Measurements from ENCODE around the gene PRSS8. TPM values are rescaled to one million over a fixed set of nuclear protein-coding genes. Genes with fewer than 3 reads are reported as not detected.
"Not testable (repeated sequence)": the region's sequence is repeated elsewhere in the genome, so short reads cannot be mapped to it uniquely, and the experiment has no call there.

Gene PRSS8
- total RNA-seq, 1 experiment from 2014 or later = 32.6 TPM

DNA sequence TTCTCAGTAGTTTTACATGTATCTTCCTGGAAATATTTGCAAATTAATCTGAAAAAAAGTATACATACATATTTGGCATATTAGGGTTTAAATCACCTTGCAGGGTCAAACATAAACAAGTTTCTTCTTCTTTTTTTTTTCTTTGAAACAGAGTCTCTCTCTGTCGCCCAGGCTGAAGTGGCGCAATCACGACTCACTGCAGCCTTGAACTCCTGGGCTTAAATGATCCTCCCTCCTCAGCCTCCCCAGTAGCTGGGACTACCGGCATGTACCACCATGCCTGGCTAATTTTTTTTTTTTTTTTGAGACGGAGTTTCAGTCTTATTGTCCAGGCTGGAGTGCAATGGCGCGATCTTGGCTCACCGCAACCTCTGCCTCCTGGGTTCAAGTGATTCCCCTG, 31.8 kb upstream of the PRSS8 start:
- ChIA-PET CTCF (interaction anchor here (0.7 to 2.3 kb wide), 4 partner anchors 12 to 49 kb away, joined by 3 to 7 read pairs (median 4); no protein-coding TSS in a partner anchor), POLR2A (interaction anchor here (0.5 kb wide), 1 partner anchor 276 kb away, joined by 4 read pairs; the partner anchor contains the start of gene ZNF843)
- H3K27ac Mint-ChIP-seq (ENCODE audit: low read depth, unreplicated experiment) = no peak overlapping the region
- no peaks in the 10 kb centered on the region for H3K9me3 Mint-ChIP-seq (ENCODE audit: unreplicated experiment)
- TF ChIP-seq, protein P1, sequence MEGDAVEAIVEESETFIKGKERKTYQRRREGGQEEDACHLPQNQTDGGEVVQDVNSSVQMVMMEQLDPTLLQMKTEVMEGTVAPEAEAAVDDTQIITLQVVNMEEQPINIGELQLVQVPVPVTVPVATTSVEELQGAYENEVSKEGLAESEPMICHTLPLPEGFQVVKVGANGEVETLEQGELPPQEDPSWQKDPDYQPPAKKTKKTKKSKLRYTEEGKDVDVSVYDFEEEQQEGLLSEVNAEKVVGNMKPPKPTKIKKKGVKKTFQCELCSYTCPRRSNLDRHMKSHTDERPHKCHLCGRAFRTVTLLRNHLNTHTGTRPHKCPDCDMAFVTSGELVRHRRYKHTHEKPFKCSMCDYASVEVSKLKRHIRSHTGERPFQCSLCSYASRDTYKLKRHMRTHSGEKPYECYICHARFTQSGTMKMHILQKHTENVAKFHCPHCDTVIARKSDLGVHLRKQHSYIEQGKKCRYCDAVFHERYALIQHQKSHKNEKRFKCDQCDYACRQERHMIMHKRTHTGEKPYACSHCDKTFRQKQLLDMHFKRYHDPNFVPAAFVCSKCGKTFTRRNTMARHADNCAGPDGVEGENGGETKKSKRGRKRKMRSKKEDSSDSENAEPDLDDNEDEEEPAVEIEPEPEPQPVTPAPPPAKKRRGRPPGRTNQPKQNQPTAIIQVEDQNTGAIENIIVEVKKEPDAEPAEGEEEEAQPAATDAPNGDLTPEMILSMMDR (IDR thresholded peaks at IDR 0.05; ENCODE audit: unreplicated experiment) = no peak
- no peaks in the 10 kb centered on the region for H3K4me1 Mint-ChIP-seq (ENCODE audit: insufficient read depth, unreplicated experiment)
- no peak overlapping the region for H3K4me3 Mint-ChIP-seq (ENCODE audit: unreplicated experiment)
- no peaks in the 10 kb centered on the region for H3K27me3 Mint-ChIP-seq (ENCODE audit: insufficient read depth, unreplicated experiment)
- no peaks in the 10 kb centered on the region for H3K36me3 Mint-ChIP-seq (ENCODE audit: insufficient read depth, unreplicated experiment)
- intact Hi-C loops (cut with micrococcal nuclease) = no loop called here
- DNase-seq (ENCODE audit: unreplicated experiment) = no peak
- BruUV-seq (replicated peaks) = no TSS peak

DNA sequence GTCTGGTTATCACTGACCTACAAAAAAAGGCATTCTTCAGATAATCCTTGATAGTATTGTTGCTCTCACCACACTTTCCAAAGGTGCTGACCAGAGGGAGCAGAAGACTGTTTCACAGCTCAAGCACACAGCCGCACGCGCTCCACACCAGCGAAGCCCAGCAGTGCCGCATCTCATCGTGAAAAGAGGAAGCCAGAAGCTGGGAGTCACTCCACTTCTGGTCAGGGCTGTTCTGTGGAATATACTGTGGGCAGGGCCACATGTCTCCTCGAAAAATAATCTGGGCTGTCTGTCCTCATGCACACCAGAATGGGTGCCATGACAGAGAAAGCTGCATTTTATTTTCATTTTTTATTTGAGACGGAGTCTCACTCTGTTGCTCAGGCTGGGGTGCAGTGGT, 21.6 kb upstream of the PRSS8 start:
- CTCF ChIA-PET = interaction anchor here (0.6 to 1.5 kb wide), 8 partner anchors 8 to 172 kb away, joined by 3 to 9 read pairs (median 4); partner anchors contain the start of gene HSD3B7
- no peak overlapping the region for H3K27ac Mint-ChIP-seq (ENCODE audit: low read depth, unreplicated experiment)
- no TSS peak for BruUV-seq (replicated peaks)
- intact Hi-C loops (cut with micrococcal nuclease) = no loop called here
- no peaks in the 10 kb centered on the region for H3K4me1 Mint-ChIP-seq (ENCODE audit: insufficient read depth, unreplicated experiment)
- H3K27me3 Mint-ChIP-seq (ENCODE audit: insufficient read depth, unreplicated experiment) = peaks cover 9% of the 10 kb centered on the region
- TF ChIP-seq, protein P1 (IDR thresholded peaks at IDR 0.05; ENCODE audit: unreplicated experiment) = no peak
- no peak for DNase-seq (ENCODE audit: unreplicated experiment)
- no peak overlapping the region for H3K4me3 Mint-ChIP-seq (ENCODE audit: unreplicated experiment)
- H3K9me3 Mint-ChIP-seq (ENCODE audit: unreplicated experiment) = no peaks in the 10 kb centered on the region
- H3K36me3 Mint-ChIP-seq (ENCODE audit: insufficient read depth, unreplicated experiment) = no peaks in the 10 kb centered on the region
- POLR2A ChIA-PET = interaction anchor here (0.6 to 0.7 kb wide), 2 partner anchors 344 to 511 kb away, joined by 3 to 5 read pairs; no protein-coding TSS in a partner anchor

DNA sequence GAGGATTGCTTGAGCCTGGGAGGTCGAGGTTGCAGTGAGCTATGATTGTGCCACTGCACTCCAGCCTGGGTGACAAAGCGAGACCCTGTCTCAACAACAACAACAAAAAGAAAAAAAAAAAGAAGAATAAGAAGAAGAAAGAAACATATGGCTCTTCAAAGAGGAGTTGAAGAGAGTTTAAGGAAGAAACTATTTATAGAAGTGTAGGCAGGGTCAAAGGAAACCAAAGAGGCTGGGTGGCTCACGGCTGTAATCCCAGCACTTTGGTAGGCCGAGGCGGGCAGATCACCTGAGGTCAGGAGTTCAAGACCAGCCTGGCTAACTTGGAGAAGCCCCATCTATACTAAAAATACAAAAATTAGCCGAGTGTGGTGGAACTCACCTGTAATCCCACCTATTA, 15.4 kb upstream of the PRSS8 start:
- intact Hi-C loops (cut with micrococcal nuclease); DNase-seq (ENCODE audit: unreplicated experiment); H3K27me3 Mint-ChIP-seq (ENCODE audit: insufficient read depth, unreplicated experiment); H3K9me3 Mint-ChIP-seq (ENCODE audit: unreplicated experiment); POLR2A ChIA-PET; H3K4me3 Mint-ChIP-seq (ENCODE audit: unreplicated experiment); H3K27ac Mint-ChIP-seq (ENCODE audit: low read depth, unreplicated experiment); H3K4me1 Mint-ChIP-seq (ENCODE audit: insufficient read depth, unreplicated experiment); H3K36me3 Mint-ChIP-seq (ENCODE audit: insufficient read depth, unreplicated experiment); BruUV-seq (replicated peaks): not testable (repeated sequence)
- CTCF ChIA-PET = interaction anchor here (1.0 to 1.8 kb wide), 4 partner anchors 8 to 166 kb away, joined by 4 to 5 read pairs (median 4); partner anchors contain the start of gene HSD3B7

DNA sequence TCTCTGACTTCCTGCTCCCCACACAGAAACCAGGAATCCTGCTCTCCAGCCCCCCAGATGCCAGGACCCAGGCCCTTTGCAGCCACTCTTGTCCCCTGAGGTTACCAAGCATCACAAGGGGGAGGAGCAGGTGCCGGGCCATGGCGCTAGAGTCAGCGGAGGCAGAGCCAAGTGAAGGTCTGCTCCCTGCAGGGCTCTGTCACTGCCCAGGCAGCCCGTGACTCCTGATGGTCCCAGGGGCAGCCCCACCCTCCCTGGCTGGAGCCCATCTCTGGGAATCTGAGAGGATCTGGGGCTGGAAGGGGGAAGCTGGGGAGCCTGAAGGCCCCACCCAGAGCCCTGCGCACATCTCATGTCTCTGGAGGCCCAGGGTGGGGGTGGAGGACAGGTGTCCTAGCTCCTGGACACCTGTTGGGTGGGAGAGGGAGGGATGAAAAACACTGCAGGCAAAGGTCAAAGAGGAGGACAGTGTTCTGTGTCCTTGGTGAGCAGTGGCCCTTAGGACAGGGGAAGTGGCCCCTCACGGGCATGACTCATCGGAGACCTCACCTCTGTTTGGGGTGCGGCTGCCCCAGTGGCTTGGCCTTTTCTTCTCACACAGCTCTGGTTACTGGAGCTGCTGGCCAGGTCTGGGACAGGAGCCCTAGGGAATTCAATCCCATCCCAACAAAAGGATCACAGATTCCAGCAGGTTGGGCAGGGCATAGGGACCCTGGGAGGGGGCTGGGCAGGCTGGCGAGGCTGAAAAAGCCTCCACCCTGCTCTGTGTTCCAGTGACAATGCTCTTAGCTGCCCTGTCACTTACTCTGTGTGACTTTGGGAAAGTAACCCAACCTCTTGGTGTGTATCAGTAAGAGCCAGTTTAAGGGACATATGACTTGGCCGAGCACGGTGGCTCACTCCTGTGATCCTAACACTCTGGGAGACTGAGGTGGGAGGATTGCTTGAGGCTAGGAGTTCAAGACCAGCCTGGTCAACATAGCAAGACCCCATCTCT, 14.7 kb upstream of the PRSS8 start, which contains the start of gene PRSS36:
Gene PRSS36, minus strand, starts transcription at position 173 of the 997 bp plus-strand sequence. Its CDS starts 31 bp downstream, at position 142.
- ChIA-PET POLR2A (no interaction called here), CTCF (interaction anchor here (1.0 to 1.8 kb wide), 4 partner anchors 7 to 165 kb away, joined by 4 to 5 read pairs (median 4); partner anchors contain the start of gene HSD3B7)
- intact Hi-C loops (cut with micrococcal nuclease) = no loop called here
- Mint-ChIP-seq H3K36me3 (ENCODE audit: insufficient read depth, unreplicated experiment) (no peaks in the 10 kb centered on the region), H3K9me3 (ENCODE audit: unreplicated experiment) (no peaks in the 10 kb centered on the region), H3K4me3 (ENCODE audit: unreplicated experiment) (no peak within 1 kb of the TSS), H3K27me3 (ENCODE audit: insufficient read depth, unreplicated experiment) (no peaks in the 10 kb centered on the region), H3K27ac (ENCODE audit: low read depth, unreplicated experiment) (no peak within 1 kb of the TSS), H3K4me1 (ENCODE audit: insufficient read depth, unreplicated experiment) (no peaks in the 10 kb centered on the region)
- TF ChIP-seq, protein P1 (IDR thresholded peaks at IDR 0.05; ENCODE audit: unreplicated experiment) = no peak
- no peak for DNase-seq (ENCODE audit: unreplicated experiment)
- BruUV-seq (replicated peaks) = no TSS peak
